ENCODE data around the gene MCTP1. TPM values are rescaled to one million over a fixed set of nuclear protein-coding genes. Genes with fewer than 3 reads are reported as not detected.

The MCTP1 gene
- total RNA-seq, 2 experiments from 2014 or later = not detected

- no peak overlapping the region for H3K27ac ChIP-seq (ENCODE audit: low read depth, low read length, poor library complexity, severe bottlenecking)
- no peak overlapping the region for H3K4me2 ChIP-seq (ENCODE audit: low read length)
- H4K20me1 ChIP-seq (ENCODE audit: insufficient read depth, low read length) = no peaks in the 10 kb centered on the region
- CTCF ChIA-PET (ENCODE audit: unreplicated experiment) = no interaction called here
- POLR2A ChIA-PET = no interaction called here
- no peaks in the 10 kb centered on the region for H3K9me3 ChIP-seq (ENCODE audit: low read length)
- intact Hi-C loops (cut with micrococcal nuclease; ENCODE audit: unreplicated experiment) = no loop called here
- H3K36me3 ChIP-seq (ENCODE audit: insufficient read depth, low read length) = no peaks in the 10 kb centered on the region
- no peaks in the 10 kb centered on the region for H3K9me2 ChIP-seq (ENCODE audit: insufficient read depth, low read length)
- TF ChIP-seq CTCF (conservative IDR thresholded peaks at IDR 0.05; ENCODE audit: low read length) (no peak), EZH2phosphoT487 (IDR thresholded peaks at IDR 0.05; ENCODE audit: borderline replicate concordance, low read depth, low read length) (no peak)
- no peak for DNase-seq (ENCODE audit: low spot score)
- H2AFZ ChIP-seq (ENCODE audit: low read length) = no peak overlapping the region
- no peaks in the 10 kb centered on the region for H3K79me2 ChIP-seq (ENCODE audit: insufficient read depth, low read depth, low read length)
- no TSS peak for BruUV-seq (replicated peaks)
- H3K4me1 ChIP-seq (ENCODE audit: insufficient read depth, low read length, poor library complexity, severe bottlenecking) = no peaks in the 10 kb centered on the region
- no peak overlapping the region for H3K4me3 ChIP-seq (ENCODE audit: low read depth, low read length, poor library complexity, severe bottlenecking)
These were observed 559.8 kb downstream of the MCTP1 start for GRCh38 chr5:94725142-94725541.

GRCh38 chr5:94715768-94716167, 569.1 kb downstream of the MCTP1 start:
- CTCF ChIA-PET (ENCODE audit: unreplicated experiment) = no interaction called here
- POLR2A ChIA-PET = interaction anchor here (0.7 kb wide), 1 partner anchor 7 kb away, joined by 3 read pairs; no protein-coding TSS in a partner anchor
- Histone ChIP-seq H2AFZ (ENCODE audit: low read length) (no peak overlapping the region), H3K9me3 (ENCODE audit: low read length) (no peaks in the 10 kb centered on the region), H3K4me3 (ENCODE audit: low read depth, low read length, poor library complexity, severe bottlenecking) (no peak overlapping the region), H3K79me2 (ENCODE audit: insufficient read depth, low read depth, low read length) (no peaks in the 10 kb centered on the region), H3K4me1 (ENCODE audit: insufficient read depth, low read length, poor library complexity, severe bottlenecking) (no peaks in the 10 kb centered on the region), H3K27ac (ENCODE audit: low read depth, low read length, poor library complexity, severe bottlenecking) (no peak overlapping the region), H3K4me2 (ENCODE audit: low read length) (no peak overlapping the region), H3K9me2 (ENCODE audit: insufficient read depth, low read length) (no peaks in the 10 kb centered on the region), H4K20me1 (ENCODE audit: insufficient read depth, low read length) (no peaks in the 10 kb centered on the region), H3K36me3 (ENCODE audit: insufficient read depth, low read length) (peaks cover 10% of the 10 kb centered on the region)
- BruUV-seq (replicated peaks) = no TSS peak
- no peak for TF ChIP-seq EZH2phosphoT487 (IDR thresholded peaks at IDR 0.05; ENCODE audit: borderline replicate concordance, low read depth, low read length)
- no peak for TF ChIP-seq CTCF (conservative IDR thresholded peaks at IDR 0.05; ENCODE audit: low read length)
- intact Hi-C loops (cut with micrococcal nuclease; ENCODE audit: unreplicated experiment) = no loop called here
- DNase-seq (ENCODE audit: low spot score) = no peak

- intact Hi-C loops (cut with micrococcal nuclease; ENCODE audit: unreplicated experiment) = no loop called here
- Histone ChIP-seq H2AFZ (ENCODE audit: low read length) (no peak overlapping the region), H4K20me1 (ENCODE audit: insufficient read depth, low read length) (no peaks in the 10 kb centered on the region), H3K4me3 (ENCODE audit: low read depth, low read length, poor library complexity, severe bottlenecking) (no peak overlapping the region), H3K27ac (ENCODE audit: low read depth, low read length, poor library complexity, severe bottlenecking) (no peak overlapping the region), H3K4me2 (ENCODE audit: low read length) (no peak overlapping the region), H3K36me3 (ENCODE audit: insufficient read depth, low read length) (peaks cover 21% of the 10 kb centered on the region), H3K9me2 (ENCODE audit: insufficient read depth, low read length) (no peaks in the 10 kb centered on the region), H3K9me3 (ENCODE audit: low read length) (no peaks in the 10 kb centered on the region), H3K4me1 (ENCODE audit: insufficient read depth, low read length, poor library complexity, severe bottlenecking) (peaks cover 6% of the 10 kb centered on the region), H3K79me2 (ENCODE audit: insufficient read depth, low read depth, low read length) (no peaks in the 10 kb centered on the region)
- ChIA-PET CTCF (ENCODE audit: unreplicated experiment) (no interaction called here), POLR2A (interaction anchor here (1.0 kb wide), 1 partner anchor 49 kb away, joined by 3 read pairs; no protein-coding TSS in a partner anchor)
- BruUV-seq (replicated peaks) = no TSS peak
- no peak for TF ChIP-seq EZH2phosphoT487 (IDR thresholded peaks at IDR 0.05; ENCODE audit: borderline replicate concordance, low read depth, low read length)
- TF ChIP-seq CTCF (conservative IDR thresholded peaks at IDR 0.05; ENCODE audit: low read length) = no peak
- DNase-seq (ENCODE audit: low spot score) = no peak
These were observed 573.1 kb downstream of the MCTP1 start for GRCh38 chr5:94711785-94712184.
